ENCODE data around the gene TVP23A. TPM values are rescaled to one million over a fixed set of nuclear protein-coding genes. Genes with fewer than 3 reads are reported as not detected.

TVP23A gene
- total and polyA plus RNA-seq, 10 donors, result 0.29 to 2.2 (median 0.92) TPM; not detected in 1

DNA sequence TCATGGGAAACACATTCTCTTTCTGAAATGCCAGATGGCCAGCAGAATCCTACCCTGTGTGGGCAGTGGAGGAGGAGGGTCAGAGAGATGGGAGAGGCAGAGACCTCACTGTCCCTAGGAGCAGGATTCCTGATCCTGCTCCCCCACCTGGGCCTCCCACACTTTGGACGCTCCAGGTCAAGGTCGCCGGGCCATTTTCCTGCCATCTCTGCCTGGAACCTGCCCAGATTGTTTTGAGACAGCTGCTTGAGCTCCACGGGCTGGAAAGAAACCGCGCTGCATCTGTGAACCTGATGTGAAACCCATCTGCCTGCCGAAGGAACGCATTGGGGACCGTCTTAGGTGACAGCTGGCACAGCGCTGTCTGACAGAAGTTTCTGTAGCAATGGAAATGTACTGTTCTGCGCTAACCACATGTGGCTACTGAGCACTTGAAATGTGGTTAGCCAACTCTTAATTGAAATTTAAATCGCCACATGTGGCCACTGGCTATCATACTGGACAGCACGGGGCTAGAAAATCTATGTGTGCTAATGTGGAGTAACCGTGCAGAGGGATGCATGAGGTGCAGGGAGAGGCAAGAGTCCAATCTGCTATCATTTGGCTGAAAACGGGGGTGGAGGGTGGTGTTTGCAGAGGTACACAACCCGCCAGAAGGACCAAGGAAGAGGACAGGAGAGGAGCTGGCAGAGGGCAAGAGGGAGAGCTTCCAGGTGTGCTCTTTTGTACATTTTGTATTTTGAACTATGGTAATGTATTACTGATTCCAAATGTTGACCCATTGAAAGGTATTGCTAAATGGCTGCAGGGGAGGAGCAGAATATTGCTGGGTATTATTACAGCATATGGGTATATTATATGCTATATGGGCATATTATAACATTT, 90.3 kb downstream of the TVP23A start:
- no peak overlapping the region for H3K27ac ChIP-seq
- 52 to 80% (median 71%) methylated on average over 13 to 16 of the region's 16 CpGs for WGBS, 5 donors
- peaks cover 0 to 4% (median 0%) of the 10 kb centered on the region in 8 donors for H3K9me3 ChIP-seq
- intact Hi-C loops (cut with DNase I; ENCODE audit: low total_unique reads), result no loop called here
- H3K36me3 ChIP-seq, result no peaks in the 10 kb centered on the region
- no peaks in the 10 kb centered on the region for H3K27me3 ChIP-seq (replicated peaks in 1 of 7)
- no peaks in the 10 kb centered on the region for H3K4me1 ChIP-seq
- DNase-seq, result no peak
- TF ChIP-seq POLR2A (IDR thresholded peaks at IDR 0.05) (no peak), POLR2AphosphoS5 (IDR thresholded peaks at IDR 0.05) (no peak)
- TF ChIP-seq, protein P1, sequence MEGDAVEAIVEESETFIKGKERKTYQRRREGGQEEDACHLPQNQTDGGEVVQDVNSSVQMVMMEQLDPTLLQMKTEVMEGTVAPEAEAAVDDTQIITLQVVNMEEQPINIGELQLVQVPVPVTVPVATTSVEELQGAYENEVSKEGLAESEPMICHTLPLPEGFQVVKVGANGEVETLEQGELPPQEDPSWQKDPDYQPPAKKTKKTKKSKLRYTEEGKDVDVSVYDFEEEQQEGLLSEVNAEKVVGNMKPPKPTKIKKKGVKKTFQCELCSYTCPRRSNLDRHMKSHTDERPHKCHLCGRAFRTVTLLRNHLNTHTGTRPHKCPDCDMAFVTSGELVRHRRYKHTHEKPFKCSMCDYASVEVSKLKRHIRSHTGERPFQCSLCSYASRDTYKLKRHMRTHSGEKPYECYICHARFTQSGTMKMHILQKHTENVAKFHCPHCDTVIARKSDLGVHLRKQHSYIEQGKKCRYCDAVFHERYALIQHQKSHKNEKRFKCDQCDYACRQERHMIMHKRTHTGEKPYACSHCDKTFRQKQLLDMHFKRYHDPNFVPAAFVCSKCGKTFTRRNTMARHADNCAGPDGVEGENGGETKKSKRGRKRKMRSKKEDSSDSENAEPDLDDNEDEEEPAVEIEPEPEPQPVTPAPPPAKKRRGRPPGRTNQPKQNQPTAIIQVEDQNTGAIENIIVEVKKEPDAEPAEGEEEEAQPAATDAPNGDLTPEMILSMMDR (IDR thresholded peaks at IDR 0.05 in 8 of 11, conservative IDR thresholded peaks at IDR 0.05 in 3 of 11), result no peak
- no peak overlapping the region for H3K4me3 ChIP-seq

Small RNA genes within 50 kb of the gene (small RNA-seq; reads per million reads assigned to genes)
- gene MTND4LP24 (0 reads per million in 4 donors), gene MTND6P33 (0 reads per million in 4 donors)

Other genes with a start within 250 kb of the TVP23A start
- 10 to 100 TPM; 17.6 to 37.2 (median 20.1) TPM for gene EMP2, start 238.2 kb downstream of the TVP23A start, total RNA-seq
- gene EMP2, start 238.2 kb downstream of the TVP23A start, polyA plus RNA-seq, result 1 to 10 TPM; 2.8 to 6.9 (median 6.3) TPM
- gene TEKT5, start 123.9 kb downstream of the TVP23A start, total RNA-seq, result 1 to 10 TPM in 2 of 7 donors, under 1 TPM in 2, not detected in 3; 0.43 to 1.5 (median 0.97) TPM
- gene TEKT5, start 123.9 kb downstream of the TVP23A start, polyA plus RNA-seq, result under 1 TPM; 0.17 to 0.22 (median 0.17) TPM
- gene NUBP1, start 75.0 kb downstream of the TVP23A start, total RNA-seq, result 10 to 100 TPM; 22.8 to 47.5 (median 32.8) TPM
- gene NUBP1, start 75.0 kb downstream of the TVP23A start, polyA plus RNA-seq, result 10 to 100 TPM; 47.3 to 52.2 (median 49.4) TPM
- 100 to 1,000 TPM in 6 of 7 donors, 10 to 100 TPM in 1; 88.0 to 179 (median 143) TPM for gene CIITA, start 58.4 kb upstream of the TVP23A start, total RNA-seq
- 10 to 100 TPM; 67.0 to 93.6 (median 81.8) TPM for gene CIITA, start 58.4 kb upstream of the TVP23A start, polyA plus RNA-seq
- 10 to 100 TPM; 25.4 to 81.5 (median 36.8) TPM for gene DEXI, start 123.7 kb upstream of the TVP23A start, total RNA-seq
- gene DEXI, start 123.7 kb upstream of the TVP23A start, polyA plus RNA-seq, result 10 to 100 TPM; 14.9 to 29.0 (median 21.5) TPM
- gene CLEC16A, start 125.8 kb upstream of the TVP23A start, total RNA-seq, result 10 to 100 TPM; 32.1 to 54.6 (median 43.8) TPM
- 10 to 100 TPM in 1 of 3 donors, 1 to 10 TPM in 2; 7.3 to 15.9 (median 8.2) TPM for gene CLEC16A, start 125.8 kb upstream of the TVP23A start, polyA plus RNA-seq

Measured in spleen (tissue), 11 donors.